GM12878 (cell line): ENCODE measurements around the gene SF3B6. TPM values are rescaled to one million over a fixed set of nuclear protein-coding genes. Genes with fewer than 3 reads are reported as not detected.
A peak's percentile ranks its signal among the peaks of the same experiment; 100 is the strongest.

Experiments used
- ATAC-seq: fragments of 200-7000 bp; cut with Tn5 transposase; 3 replicates; pipeline ENCODE4 v1.9.1; 2020; ENCODE audit warnings: mild to moderate bottlenecking, moderate library complexity
- BruUV-seq: library from RNA; stranded (reverse); fragments of 400-500 nt; replicated peaks from 2 replicates; lab custom pipeline; 2021; lab: Mats Ljungman, UMichigan
- CTCF ChIA-PET: fragments of 300-600 bp; sonication (Branson Sonifier 250); formaldehyde crosslinking; extraction: SDS; loops from one replicate; lab custom pipeline; 2021; ENCODE audit warnings: inconsistent platforms; lab: Yijun Ruan, JAX
- POLR2A ChIA-PET: fragments of 350-600 bp; formaldehyde crosslinking; extraction: SDS; loops from one replicate; lab custom pipeline; 2021; ENCODE audit warnings: inconsistent platforms; lab: Charles Lee
- RAD21 ChIA-PET: fragments of 300-600 bp; sonication (Branson Sonifier 250); formaldehyde crosslinking; loops from one replicate; lab custom pipeline; 2023; ENCODE audit warnings: antibody characterized with exemption; ENCODE audit not compliant: unreplicated experiment; lab: Charles Lee
- SMC1A ChIA-PET: fragments of 300-600 bp; sonication (Branson Sonifier 250); formaldehyde crosslinking; loops from one replicate; lab custom pipeline; 2023; ENCODE audit not compliant: unreplicated experiment, uncharacterized antibody; lab: Charles Lee
- DNase-seq: peaks from one replicate; pipeline ENCODE4 v3.0.0-alpha.2; 2011; ENCODE audit warnings: low read depth, low spot score
- FAIRE-seq: peaks from 3 replicates; lab custom pipeline; 2011; peaks lifted over from hg19 to GRCh38; lab: Jason Lieb, UNC
- H2AFZ ChIP-seq: 2 replicates; pipeline ENCODE4 v1.6.0; 2011; ENCODE audit warnings: low read depth, low read length, control low read depth; ENCODE audit not compliant: control insufficient read depth
- H3K27ac ChIP-seq: 2 replicates; pipeline ENCODE4 v1.5.1; 2011; ENCODE audit warnings: control low read depth; ENCODE audit not compliant: control insufficient read depth, insufficient read depth
- H3K27me3 ChIP-seq, 2 experiments: replicated peaks in 1 of 2; 2 replicates each; pipeline versions ENCODE4 v1.6.0 to v1.6.1; 2011; ENCODE audit warnings: low read length in 1 of 2; ENCODE audit not compliant: control insufficient read depth in 2 of 2, insufficient read depth in 2 of 2
- H3K36me3 ChIP-seq, 2 experiments: 2 replicates each; pipeline ENCODE4 v1.5.1; 2011; ENCODE audit warnings: low read length in 1 of 2; ENCODE audit not compliant: control insufficient read depth in 2 of 2, insufficient read depth in 2 of 2
- H3K4me1 ChIP-seq: 2 replicates; pipeline ENCODE4 v1.6.1; 2011; ENCODE audit warnings: mild to moderate bottlenecking, low read length, moderate library complexity, mixed read lengths; ENCODE audit not compliant: control insufficient read depth, insufficient read depth
- H3K4me2 ChIP-seq: 2 replicates; pipeline ENCODE4 v1.6.0; 2011; ENCODE audit warnings: control low read depth; ENCODE audit not compliant: control insufficient read depth, insufficient read depth
- H3K4me3 ChIP-seq: fragments of 200-600 bp; sonication (generic); 2 replicates; pipeline ENCODE4 v1.5.1; 2016
- H3K79me2 ChIP-seq: 2 replicates; pipeline ENCODE4 v1.6.0; 2011; ENCODE audit warnings: low read length; ENCODE audit not compliant: control insufficient read depth, insufficient read depth
- H3K9ac ChIP-seq: 2 replicates; pipeline ENCODE4 v1.8.0; 2011; ENCODE audit warnings: low read length, control low read depth, mixed read lengths; ENCODE audit not compliant: control insufficient read depth, insufficient read depth
- H3K9me3 ChIP-seq: replicated peaks from 3 replicates; pipeline ENCODE4 v1.5.1; 2011; ENCODE audit warnings: mild to moderate bottlenecking, low read length; ENCODE audit not compliant: control insufficient read depth, insufficient read depth
- H4K20me1 ChIP-seq: 2 replicates; pipeline ENCODE4 v1.6.0; 2011; ENCODE audit not compliant: control insufficient read depth, insufficient read depth
- EED ChIP-seq: sonication (generic); IDR thresholded peaks from 2 replicates; pipeline ENCODE4 v1.6.1; 2016; ENCODE audit warnings: antibody characterized with exemption, low read depth
- JUND ChIP-seq: IDR thresholded peaks from 2 replicates; pipeline ENCODE4 v1.6.1; 2012; ENCODE audit warnings: low read depth, mild to moderate bottlenecking, low read length, improper control_type of control experiment, moderate library complexity
- NFXL1 ChIP-seq: fragments of 450-650 bp; IDR thresholded peaks from 2 replicates; pipeline ENCODE4 v1.6.1; 2017; ENCODE audit warnings: antibody characterized with exemption, mild to moderate bottlenecking, borderline replicate concordance
- RAD21 ChIP-seq: IDR thresholded peaks from 2 replicates; pipeline ENCODE4 v1.6.1; 2011; ENCODE audit warnings: mild to moderate bottlenecking, low read depth, low read length, moderate library complexity; ENCODE audit not compliant: insufficient read depth
- SMC3 ChIP-seq: IDR thresholded peaks from 2 replicates; pipeline ENCODE4 v1.6.1; 2011; ENCODE audit warnings: low read length, improper control_type of control experiment, borderline replicate concordance
- SRF ChIP-seq, 2 experiments: IDR thresholded peaks; 2 replicates each; pipeline ENCODE4 v1.6.1; 2011; ENCODE audit warnings: low read depth in 2 of 2, low read length in 2 of 2, mild to moderate bottlenecking in 1 of 2, moderate library complexity in 1 of 2
- WGBS: methylation state at CpG from one replicate; pipeline ENCODE4 v1.1.6; 2016; ENCODE audit warnings: low lambda C conversion rate; ENCODE audit not compliant: insufficient replicate concordance, insufficient coverage; ENCODE audit errors: missing lambda C conversion rate; 5-methylcytosine and 5-hydroxymethylcytosine counted together
- in situ Hi-C: fragments of 300-500 bp; cut with MboI; formaldehyde crosslinking; loops from 9 replicates; pipeline ENCODE4 v1.14.3; 2018; ENCODE audit warnings: mixed read lengths
- intact Hi-C: fragments of 100-400 bp; cut with micrococcal nuclease; formaldehyde crosslinking; loops from one replicate; pipeline ENCODE4 v1.14.2; 2022; ENCODE audit not compliant: unreplicated experiment
- polyA plus RNA-seq, 11 experiments: library from polyadenylated mRNA; depleted of rRNA in 4 of 11; unstranded in 6 of 11; stranded (reverse) in 5 of 11; fragments of >200 nt; fragmentation: Nextera tagmentation in 4 of 11; fragmentation: Illumina TruSeq in 1 of 11; extraction: Ambion mirVana in 4 of 11; extraction: Trizol in 1 of 11; gene quantifications; 1 replicate in 1 of 11; 2 replicates in 10 of 11; pipeline versions ENCODE4 v1.2.1 to v1.2.3, GENCODE V29; 2011 to 2016; ENCODE audit warnings: inconsistent platforms in 2 of 11, missing spikeins in 2 of 11, low read depth in 1 of 11
- total RNA-seq, 4 experiments: library from RNA; depleted of rRNA in 3 of 4; stranded (reverse); fragments of >200 nt in 3 of 4; fragmentation: Illumina TruSeq in 1 of 4; extraction: Trizol in 1 of 4; gene quantifications; 2 replicates each; pipeline versions ENCODE4 v1.2.1 to v1.2.3, GENCODE V29; 2013 to 2021
- TF ChIP-seq, protein P1 (sequence below), 3 experiments: IDR thresholded peaks in 2 of 3; conservative IDR thresholded peaks in 1 of 3; 2 replicates each; pipeline ENCODE4 v1.5.1; 2011; ENCODE audit warnings: low read depth in 3 of 3, low read length in 3 of 3, mild to moderate bottlenecking in 3 of 3, control low read depth in 2 of 3, moderate library complexity in 2 of 3, inconsistent platforms in 1 of 3, mixed read lengths in 1 of 3; ENCODE audit not compliant: control insufficient read depth in 2 of 3, insufficient read depth in 1 of 3; ENCODE audit errors: extremely low read depth in 1 of 3

The SF3B6 gene
- total and polyA plus RNA-seq, 10 of the 15 experiments (the other 5 are each of a cell fraction or from before 2014, with no cell fraction given), result 118 to 584 (median 270) TPM

DNA sequence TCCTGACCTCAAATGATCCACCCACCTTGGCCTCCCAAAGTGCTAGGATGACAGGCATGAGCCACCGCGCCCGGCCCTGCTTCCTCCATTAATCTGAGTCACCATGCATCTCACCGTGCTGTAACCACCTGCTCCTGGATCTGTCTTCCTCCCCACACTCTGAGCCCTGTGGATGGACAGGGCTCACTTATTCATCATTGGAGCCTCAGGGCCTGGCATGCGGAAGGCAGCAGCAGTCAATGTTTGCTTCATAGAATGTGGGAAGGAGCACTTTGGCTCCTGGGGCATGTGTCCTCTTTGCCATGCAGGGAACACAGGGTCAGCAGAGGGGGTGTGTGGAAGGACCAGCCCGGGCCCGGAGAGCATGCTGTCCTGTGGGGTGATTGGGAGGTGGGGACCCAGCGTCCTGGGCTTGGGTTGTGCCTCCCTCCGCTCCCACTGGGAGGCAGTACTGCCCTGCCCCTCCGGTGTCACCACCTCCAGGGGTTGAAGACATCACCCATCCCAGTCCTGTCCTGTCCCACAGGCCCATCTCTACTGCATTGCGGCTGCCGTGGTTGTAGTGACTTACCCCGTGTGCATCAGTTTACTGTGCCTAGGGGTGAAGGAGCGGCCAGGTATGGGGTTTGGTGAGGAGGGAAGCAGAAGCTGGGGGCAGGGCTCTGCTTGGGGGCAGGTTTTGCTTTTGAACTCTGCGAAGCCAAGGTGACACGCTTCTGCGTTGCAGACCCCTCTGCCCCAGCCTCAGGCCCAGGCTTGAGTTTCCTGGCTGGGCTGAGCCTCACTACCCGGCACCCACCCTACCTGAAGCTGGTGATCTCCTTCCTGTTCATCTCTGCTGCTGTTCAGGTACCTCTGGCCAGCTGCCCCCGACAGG, 54.8 kb downstream of the SF3B6 start:
- intact Hi-C loops, result loop anchor here (2.0 kb wide), 1 partner anchor 63 kb away; the partner anchor contains the start of gene TP53I3
- BruUV-seq, result no TSS peak
- FAIRE-seq, result no peak

More for the DNA sequence above, 54.8 kb downstream of the SF3B6 start:
- Histone ChIP-seq H3K27ac (no peak overlapping the region), H4K20me1 (no peaks in the 10 kb centered on the region), H3K4me3 (no peak overlapping the region), H3K9me3 (no peaks in the 10 kb centered on the region), H3K9ac (no peak overlapping the region), H3K36me3 (peaks cover 0 to 8% of the 10 kb centered on the region in 2 experiments; a peak in 3 of 4 replicates), H3K27me3 (no peaks in the 10 kb centered on the region), H3K4me1 (no peaks in the 10 kb centered on the region), H3K4me2 (no peak overlapping the region), H2AFZ (no peak overlapping the region), H3K79me2 (no peaks in the 10 kb centered on the region)
- ATAC-seq (peak; percentile 82), DNase-seq (no peak)
- ChIA-PET POLR2A (no interaction called here), SMC1A (no interaction called here), CTCF (interaction anchor here (0.6 kb wide), 2 partner anchors 41 to 89 kb away, joined by 3 read pairs; no protein-coding TSS in a partner anchor), RAD21 (interaction anchor here (1.3 kb wide), 1 partner anchor 63 kb away, joined by 3 read pairs; the partner anchor contains the start of gene TP53I3)
- in situ Hi-C loops, result no loop called here
- TF ChIP-seq EED (no peak), JUND (no peak), NFXL1 (no peak), SMC3 (no peak), RAD21 (peak; percentile 43; the same call in 1 of the 2 replicates), SRF (IDR thresholded peaks at IDR 0.05; ENCODE audit: low read depth in 2 of 2, low read length in 2 of 2) (no peak)
- TF ChIP-seq, protein P1, sequence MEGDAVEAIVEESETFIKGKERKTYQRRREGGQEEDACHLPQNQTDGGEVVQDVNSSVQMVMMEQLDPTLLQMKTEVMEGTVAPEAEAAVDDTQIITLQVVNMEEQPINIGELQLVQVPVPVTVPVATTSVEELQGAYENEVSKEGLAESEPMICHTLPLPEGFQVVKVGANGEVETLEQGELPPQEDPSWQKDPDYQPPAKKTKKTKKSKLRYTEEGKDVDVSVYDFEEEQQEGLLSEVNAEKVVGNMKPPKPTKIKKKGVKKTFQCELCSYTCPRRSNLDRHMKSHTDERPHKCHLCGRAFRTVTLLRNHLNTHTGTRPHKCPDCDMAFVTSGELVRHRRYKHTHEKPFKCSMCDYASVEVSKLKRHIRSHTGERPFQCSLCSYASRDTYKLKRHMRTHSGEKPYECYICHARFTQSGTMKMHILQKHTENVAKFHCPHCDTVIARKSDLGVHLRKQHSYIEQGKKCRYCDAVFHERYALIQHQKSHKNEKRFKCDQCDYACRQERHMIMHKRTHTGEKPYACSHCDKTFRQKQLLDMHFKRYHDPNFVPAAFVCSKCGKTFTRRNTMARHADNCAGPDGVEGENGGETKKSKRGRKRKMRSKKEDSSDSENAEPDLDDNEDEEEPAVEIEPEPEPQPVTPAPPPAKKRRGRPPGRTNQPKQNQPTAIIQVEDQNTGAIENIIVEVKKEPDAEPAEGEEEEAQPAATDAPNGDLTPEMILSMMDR (IDR thresholded peaks at IDR 0.05 in 2 of 3, conservative IDR thresholded peaks at IDR 0.05 in 1 of 3; ENCODE audit: control insufficient read depth in 2 of 3, extremely low read depth in 1 of 3, insufficient read depth in 1 of 3, low read depth in 3 of 3, low read length in 3 of 3), result peak; percentile 34 to 45 (median 35); a peak in 4 of 6 replicates
- WGBS, result 87% methylated on average over 19 of the region's 19 CpGs
